Caco-2 (cell line): ENCODE measurements around the gene SHE. TPM values are rescaled to one million over a fixed set of nuclear protein-coding genes. Genes with fewer than 3 reads are reported as not detected.
"Not testable (repeated sequence)": the region's sequence is repeated elsewhere in the genome, so short reads cannot be mapped to it uniquely, and the experiment has no call there.

Experiments
- BruUV-seq: library from RNA; stranded (reverse); fragments of 400-500 nt; replicated peaks from 2 replicates; lab custom pipeline; 2021; lab: Mats Ljungman, UMichigan
- CTCF ChIA-PET: fragments of 300-600 bp; sonication (Branson Sonifier 250); formaldehyde crosslinking; loops from one replicate; lab custom pipeline; 2022; ENCODE audit warnings: antibody characterized with exemption; lab: Charles Lee
- POLR2A ChIA-PET: fragments of 300-600 bp; sonication (Branson Sonifier 250); formaldehyde crosslinking; loops from one replicate; lab custom pipeline; 2022; ENCODE audit warnings: antibody characterized with exemption; lab: Charles Lee
- DNase-seq, 2 experiments: peaks; one replicate each; pipeline versions ENCODE4 v3.0.0 to v3.0.0-alpha.2; 2020 to 2022
- H3K27me3 ChIP-seq: replicated peaks from 2 replicates; pipeline ENCODE4 v1.6.0; 2011; ENCODE audit warnings: low read length; ENCODE audit not compliant: control insufficient read depth, insufficient read depth
- H3K36me3 ChIP-seq: 2 replicates; pipeline ENCODE4 v1.5.1; 2011; ENCODE audit warnings: low read length; ENCODE audit not compliant: control insufficient read depth, insufficient read depth
- H3K4me1 ChIP-seq: fragments of 250-450 bp; sonication (Bioruptor Pico); 2 replicates; pipeline ENCODE4 v1.5.1; 2020; ENCODE audit warnings: mild to moderate bottlenecking
- H3K4me3 ChIP-seq: 2 replicates; pipeline ENCODE4 v1.5.1; 2011; ENCODE audit warnings: low read depth, mild to moderate bottlenecking, control low read depth, low read length
- H3K9me3 ChIP-seq: fragments of 250-450 bp; sonication (Bioruptor Pico); 2 replicates; pipeline ENCODE4 v1.5.1; 2020; ENCODE audit warnings: mild to moderate bottlenecking, moderate library complexity
- H3K27ac Mint-ChIP-seq: one replicate; pipeline ENCODE4 v1.8.0; 2022; ENCODE audit warnings: mixed read lengths; ENCODE audit not compliant: unreplicated experiment
- H3K27me3 Mint-ChIP-seq: one replicate; pipeline ENCODE4 v1.8.0; 2022; ENCODE audit warnings: mixed read lengths; ENCODE audit not compliant: insufficient read depth, unreplicated experiment
- H3K36me3 Mint-ChIP-seq: one replicate; pipeline ENCODE4 v1.8.0; 2022; ENCODE audit warnings: mild to moderate bottlenecking, mixed read lengths; ENCODE audit not compliant: insufficient read depth, unreplicated experiment
- H3K4me1 Mint-ChIP-seq: one replicate; pipeline ENCODE4 v1.8.0; 2022; ENCODE audit warnings: low read depth, mixed read lengths; ENCODE audit not compliant: unreplicated experiment
- H3K4me3 Mint-ChIP-seq: one replicate; pipeline ENCODE4 v1.8.0; 2022; ENCODE audit warnings: mild to moderate bottlenecking, moderate library complexity, mixed read lengths; ENCODE audit not compliant: unreplicated experiment
- H3K9me3 Mint-ChIP-seq: one replicate; pipeline ENCODE4 v1.8.0; 2022; ENCODE audit warnings: mixed read lengths; ENCODE audit not compliant: unreplicated experiment
- intact Hi-C: fragments of 100-400 bp; cut with micrococcal nuclease; formaldehyde crosslinking; loops from one replicate; pipeline ENCODE4 v1.10.0; 2022; ENCODE audit not compliant: unreplicated experiment
- total RNA-seq: library from RNA; stranded (reverse); gene quantifications from 2 replicates; pipeline ENCODE4 v1.2.3, GENCODE V29; 2022
- TF ChIP-seq, protein P1 (sequence below), 2 experiments: fragments of 200-600 bp in 1 of 2; IDR thresholded peaks; 1 replicate in 1 of 2; 2 replicates in 1 of 2; pipeline versions ENCODE4 v1.5.1 to v1.8.0; 2011 to 2022; ENCODE audit warnings: antibody characterized with exemption in 1 of 2, control low read depth in 1 of 2, inconsistent platforms in 1 of 2, low read depth in 1 of 2, low read length in 1 of 2, mild to moderate bottlenecking in 1 of 2, moderate library complexity in 1 of 2; ENCODE audit not compliant: insufficient read depth in 1 of 2, severe bottlenecking in 1 of 2, unreplicated experiment in 1 of 2

The SHE gene
- total RNA-seq, 1 experiment from 2014 or later = not detected

DNA sequence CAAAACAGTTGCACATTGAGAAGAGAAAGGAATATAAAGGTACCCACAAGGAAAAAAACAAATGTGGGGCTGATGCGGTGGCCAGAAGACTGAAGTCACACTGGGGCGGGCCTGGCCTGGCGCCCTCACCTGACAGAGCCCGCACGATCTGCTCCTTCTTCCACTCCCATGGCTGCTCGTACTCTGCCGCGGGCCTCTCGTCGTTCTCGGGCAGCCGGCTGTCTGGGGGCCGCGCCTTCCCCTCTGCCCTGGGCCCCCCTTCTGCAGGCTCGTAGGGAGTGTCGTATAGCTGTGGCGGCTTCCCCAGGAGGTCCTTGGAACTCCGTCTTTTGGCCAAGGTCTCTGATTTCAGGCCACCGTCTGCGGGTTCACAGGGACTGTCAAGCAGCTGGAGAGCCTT is 13.3 kb downstream of the SHE start:
- no peaks in the 10 kb centered on the region; the same call in none of the 2 replicates for H3K27me3 ChIP-seq
- ChIA-PET CTCF (interaction anchor here (0.6 to 0.7 kb wide), 3 partner anchors 83 to 390 kb away, joined by 3 read pairs; no protein-coding TSS in a partner anchor), POLR2A (interaction anchor here (0.6 kb wide), 1 partner anchor 10 kb away, joined by 5 read pairs; no protein-coding TSS in a partner anchor)
- intact Hi-C loops = loop anchor here (10.0 kb wide), 2 partner anchors 256 to 386 kb away; partner anchors contain the start of gene KCNN3
- Mint-ChIP-seq H3K27me3 (peaks cover 11% of the 10 kb centered on the region), H3K27ac (no peak overlapping the region), H3K36me3 (no peaks in the 10 kb centered on the region), H3K4me1 (no peaks in the 10 kb centered on the region), H3K4me3 (no peak overlapping the region), H3K9me3 (no peaks in the 10 kb centered on the region)
- H3K4me3 ChIP-seq = no peak overlapping the region
- no peaks in the 10 kb centered on the region for H3K4me1 ChIP-seq
- no TSS peak for BruUV-seq
- no peaks in the 10 kb centered on the region for H3K36me3 ChIP-seq
- DNase-seq = no peak
- TF ChIP-seq, protein P1, sequence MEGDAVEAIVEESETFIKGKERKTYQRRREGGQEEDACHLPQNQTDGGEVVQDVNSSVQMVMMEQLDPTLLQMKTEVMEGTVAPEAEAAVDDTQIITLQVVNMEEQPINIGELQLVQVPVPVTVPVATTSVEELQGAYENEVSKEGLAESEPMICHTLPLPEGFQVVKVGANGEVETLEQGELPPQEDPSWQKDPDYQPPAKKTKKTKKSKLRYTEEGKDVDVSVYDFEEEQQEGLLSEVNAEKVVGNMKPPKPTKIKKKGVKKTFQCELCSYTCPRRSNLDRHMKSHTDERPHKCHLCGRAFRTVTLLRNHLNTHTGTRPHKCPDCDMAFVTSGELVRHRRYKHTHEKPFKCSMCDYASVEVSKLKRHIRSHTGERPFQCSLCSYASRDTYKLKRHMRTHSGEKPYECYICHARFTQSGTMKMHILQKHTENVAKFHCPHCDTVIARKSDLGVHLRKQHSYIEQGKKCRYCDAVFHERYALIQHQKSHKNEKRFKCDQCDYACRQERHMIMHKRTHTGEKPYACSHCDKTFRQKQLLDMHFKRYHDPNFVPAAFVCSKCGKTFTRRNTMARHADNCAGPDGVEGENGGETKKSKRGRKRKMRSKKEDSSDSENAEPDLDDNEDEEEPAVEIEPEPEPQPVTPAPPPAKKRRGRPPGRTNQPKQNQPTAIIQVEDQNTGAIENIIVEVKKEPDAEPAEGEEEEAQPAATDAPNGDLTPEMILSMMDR (IDR thresholded peaks at IDR 0.05; ENCODE audit: insufficient read depth in 1 of 2, low read depth in 1 of 2, low read length in 1 of 2, severe bottlenecking in 1 of 2, unreplicated experiment in 1 of 2) = no peak
- H3K9me3 ChIP-seq = no peaks in the 10 kb centered on the region

DNA sequence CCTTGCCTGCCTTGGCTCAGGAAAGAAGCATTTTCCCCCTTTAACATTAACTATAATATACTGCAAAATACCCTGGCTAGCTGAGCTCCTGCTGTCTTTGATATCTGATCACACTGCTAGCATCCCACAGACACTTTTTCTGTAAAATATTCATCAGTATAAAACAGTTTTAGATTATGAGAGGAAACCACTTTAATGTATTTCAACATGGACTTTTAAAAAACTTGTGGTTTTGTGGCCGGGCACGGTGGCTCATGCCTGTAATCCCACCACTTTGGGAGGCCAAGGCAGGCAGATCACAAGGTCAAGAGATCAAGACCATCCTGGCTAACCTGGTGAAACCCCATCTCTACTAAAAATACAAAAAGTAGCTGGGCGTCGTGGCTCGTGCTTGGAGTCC is 15.5 kb downstream of the SHE start:
- POLR2A ChIA-PET, BruUV-seq, H3K4me3 ChIP-seq, H3K27ac Mint-ChIP-seq, H3K4me1 Mint-ChIP-seq, H3K36me3 Mint-ChIP-seq, DNase-seq, H3K9me3 ChIP-seq, H3K27me3 ChIP-seq, H3K36me3 ChIP-seq, H3K4me3 Mint-ChIP-seq, H3K9me3 Mint-ChIP-seq, H3K4me1 ChIP-seq, CTCF ChIA-PET: not testable (repeated sequence)
- peaks cover 11% of the 10 kb centered on the region for H3K27me3 Mint-ChIP-seq
- intact Hi-C loops = loop anchor here (10.0 kb wide), 2 partner anchors 258 to 388 kb away; partner anchors contain the start of gene KCNN3

- ChIA-PET CTCF (no interaction called here), POLR2A (no interaction called here)
- Histone ChIP-seq H3K27me3 (no peaks in the 10 kb centered on the region; the same call in 1 of the 2 replicates), H3K36me3 (no peaks in the 10 kb centered on the region), H3K9me3 (no peaks in the 10 kb centered on the region), H3K4me3 (no peak overlapping the region), H3K4me1 (no peaks in the 10 kb centered on the region)
- peaks cover 8% of the 10 kb centered on the region for H3K27me3 Mint-ChIP-seq
- no peak overlapping the region for H3K27ac Mint-ChIP-seq
- TF ChIP-seq, protein P1 (IDR thresholded peaks at IDR 0.05; ENCODE audit: insufficient read depth in 1 of 2, low read depth in 1 of 2, low read length in 1 of 2, severe bottlenecking in 1 of 2, unreplicated experiment in 1 of 2) = no peak
- no TSS peak for BruUV-seq
- no peak overlapping the region for H3K4me3 Mint-ChIP-seq
- H3K9me3 Mint-ChIP-seq = no peaks in the 10 kb centered on the region
- no peak for DNase-seq
- no peaks in the 10 kb centered on the region for H3K36me3 Mint-ChIP-seq
- H3K4me1 Mint-ChIP-seq = no peaks in the 10 kb centered on the region
- intact Hi-C loops = loop anchor here (10.0 kb wide), 2 partner anchors 259 to 389 kb away; partner anchors contain the start of gene KCNN3
These were observed 16.2 kb downstream of the SHE start for GRCh38 chr1:154485910-154486496.
